HepG2 (cell line): ENCODE results near the gene TSHZ2. TPM values are rescaled to one million over a fixed set of nuclear protein-coding genes. Genes with fewer than 3 reads are reported as not detected.

Source experiments
- ATAC-seq: fragments of 200-7000 bp; cut with Tn5 transposase; 3 replicates; pipeline ENCODE4 v1.9.1; 2020; ENCODE audit warnings: mild to moderate bottlenecking, moderate library complexity
- BruUV-seq: library from RNA; stranded (reverse); fragments of 400-500 nt; replicated peaks from 2 replicates; lab custom pipeline; 2021; lab: Mats Ljungman, UMichigan
- CTCF ChIA-PET: fragments of 300-600 bp; formaldehyde crosslinking; extraction: SDS; loops from one replicate; lab custom pipeline; 2021; ENCODE audit warnings: low total read pairs, inconsistent platforms, low intra/inter-chr PET ratio; lab: Yijun Ruan, JAX
- POLR2A ChIA-PET: fragments of 350-600 bp; sonication (Branson Sonifier 250); formaldehyde crosslinking; loops from one replicate; lab custom pipeline; 2020; ENCODE audit warnings: antibody characterized with exemption, inconsistent platforms; lab: Yijun Ruan, JAX
- DNase-seq: peaks from one replicate; pipeline ENCODE4 v3.0.0-alpha.2; 2015; ENCODE audit warnings: low spot score
- FAIRE-seq: peaks from 3 replicates; lab custom pipeline; 2011; peaks lifted over from hg19 to GRCh38; lab: Jason Lieb, UNC
- H2AFZ ChIP-seq: one replicate; pipeline ENCODE4 v1.6.1; 2011; ENCODE audit warnings: low read length, inconsistent platforms
- H3K27ac ChIP-seq: fragments of 300-600 bp; 3 replicates; pipeline ENCODE4 v1.8.0; 2011; ENCODE audit warnings: mixed run types, mild to moderate bottlenecking, mixed read lengths, low read length, inconsistent platforms; ENCODE audit not compliant: insufficient read depth; ENCODE audit errors: extremely low read length
- H3K27me3 ChIP-seq, 2 experiments: fragments of 200-600 bp in 1 of 2; 2 replicates in 1 of 2; 3 replicates in 1 of 2; pipeline versions ENCODE4 v1.6.0 to v1.8.0; 2011; ENCODE audit warnings: low read length in 2 of 2, mild to moderate bottlenecking in 2 of 2, moderate library complexity in 2 of 2, inconsistent platforms in 1 of 2; ENCODE audit not compliant: insufficient read depth in 2 of 2, control insufficient read depth in 1 of 2
- H3K36me3 ChIP-seq, 2 experiments: fragments of 200-600 bp in 1 of 2; replicated peaks in 1 of 2; 2 replicates in 1 of 2; 3 replicates in 1 of 2; pipeline versions ENCODE4 v1.5.1 to v1.8.0; 2011; ENCODE audit warnings: low read length in 2 of 2, inconsistent platforms in 1 of 2; ENCODE audit not compliant: insufficient read depth in 2 of 2, control insufficient read depth in 1 of 2
- H3K4me1 ChIP-seq: 2 replicates; pipeline ENCODE4 v1.5.1; 2012; ENCODE audit warnings: low read length, inconsistent platforms; ENCODE audit not compliant: insufficient read depth
- H3K4me2 ChIP-seq: 2 replicates; pipeline ENCODE4 v1.6.0; 2011; ENCODE audit warnings: low read depth, low read length, inconsistent platforms
- H3K4me3 ChIP-seq, 3 experiments: fragments of 200-600 bp in 1 of 3; sonication (generic), shearing (Covaris generic) in 1 of 3; replicated peaks in 1 of 3; 2 replicates each; pipeline ENCODE4 v1.5.1; 2011 to 2016; ENCODE audit warnings: low read length in 3 of 3, inconsistent platforms in 2 of 3, low read depth in 2 of 3, mild to moderate bottlenecking in 2 of 3, control low read depth in 1 of 3, mixed read lengths in 1 of 3; ENCODE audit not compliant: insufficient read depth in 1 of 3
- H3K79me2 ChIP-seq: one replicate; pipeline ENCODE4 v1.6.1; 2011; ENCODE audit warnings: low read length, inconsistent platforms; ENCODE audit not compliant: insufficient read depth
- H3K9ac ChIP-seq: 2 replicates; pipeline ENCODE4 v1.6.0; 2011; ENCODE audit warnings: mild to moderate bottlenecking, low read depth, low read length, inconsistent platforms; ENCODE audit not compliant: insufficient read depth
- H3K9me3 ChIP-seq: 2 replicates; pipeline ENCODE4 v1.5.1; 2012; ENCODE audit warnings: mild to moderate bottlenecking, low read length
- H4K20me1 ChIP-seq: 2 replicates; pipeline ENCODE4 v1.6.0; 2011; ENCODE audit warnings: inconsistent platforms, mild to moderate bottlenecking, low read length, moderate library complexity; ENCODE audit not compliant: insufficient read depth
- CENPBD1 ChIP-seq: sonication (generic); formaldehyde crosslinking; IDR thresholded peaks from 2 replicates; pipeline ENCODE4 v1.8.0; 2022; ENCODE audit warnings: missing genetic modification reagents, low read depth, mild to moderate bottlenecking, borderline replicate concordance
- CREM ChIP-seq, 2 experiments: sonication (generic) in 1 of 2; formaldehyde crosslinking in 1 of 2; IDR thresholded peaks; 2 replicates each; pipeline versions ENCODE4 v1.4.0 to v1.6.1; 2016 to 2020; ENCODE audit warnings: antibody characterized with exemption in 1 of 2, mild to moderate bottlenecking in 1 of 2, missing genetic modification reagents in 1 of 2
- FOXA1 ChIP-seq, 2 experiments: fragments of 450-650 bp in 1 of 2; sonication (generic) in 1 of 2; formaldehyde crosslinking in 1 of 2; IDR thresholded peaks; 2 replicates each; pipeline versions ENCODE4 v1.4.0 to v1.6.1; 2016 to 2020; ENCODE audit warnings: missing genetic modification reagents in 1 of 2
- FOXA3 ChIP-seq: IDR thresholded peaks from 2 replicates; pipeline ENCODE4 v1.6.1; 2016; ENCODE audit warnings: missing genetic modification reagents, missing compliant biosample characterization
- NCOA2 ChIP-seq: sonication (generic); formaldehyde crosslinking; IDR thresholded peaks from 2 replicates; pipeline ENCODE4 v1.8.0; 2022; ENCODE audit warnings: inconsistent platforms
- PHF21A ChIP-seq: sonication (generic); formaldehyde crosslinking; IDR thresholded peaks from 2 replicates; pipeline ENCODE4 v1.5.0; 2020; ENCODE audit warnings: mild to moderate bottlenecking, missing genetic modification reagents
- REXO4 ChIP-seq: sonication (generic); formaldehyde crosslinking; IDR thresholded peaks from 2 replicates; pipeline ENCODE4 v1.8.0; 2022; ENCODE audit warnings: missing genetic modification reagents, mild to moderate bottlenecking, borderline replicate concordance
- RFX5 ChIP-seq: IDR thresholded peaks from 2 replicates; pipeline ENCODE4 v1.6.1; 2011; ENCODE audit warnings: low read depth, low read length, improper control_type of control experiment
- SNAPC5 ChIP-seq: sonication (generic); formaldehyde crosslinking; IDR thresholded peaks from 2 replicates; pipeline ENCODE4 v1.8.1; 2023; ENCODE audit warnings: mild to moderate bottlenecking, missing genetic modification reagents, borderline replicate concordance
- SOX13 ChIP-seq, 3 experiments: fragments of 450-650 bp in 1 of 3; sonication (generic) in 1 of 3; formaldehyde crosslinking in 1 of 3; IDR thresholded peaks in 2 of 3; conservative IDR thresholded peaks in 1 of 3; 2 replicates each; pipeline versions ENCODE4 v1.5.0 to v1.6.1; 2016 to 2020; ENCODE audit warnings: antibody characterized with exemption in 1 of 3, mild to moderate bottlenecking in 1 of 3, missing compliant biosample characterization in 1 of 3, missing genetic modification reagents in 1 of 3, moderate library complexity in 1 of 3
- SOX5 ChIP-seq: IDR thresholded peaks from 2 replicates; pipeline ENCODE4 v1.6.1; 2016; ENCODE audit warnings: borderline replicate concordance
- SP4 ChIP-seq: sonication (generic); formaldehyde crosslinking; IDR thresholded peaks from 2 replicates; pipeline ENCODE4 v1.8.1; 2023; ENCODE audit warnings: mild to moderate bottlenecking, missing genetic modification reagents
- THAP11 ChIP-seq: IDR thresholded peaks from 2 replicates; pipeline ENCODE4 v1.6.1; 2016; ENCODE audit warnings: missing biosample characterization, missing genetic modification reagents
- ZBTB3 ChIP-seq: sonication (generic); formaldehyde crosslinking; IDR thresholded peaks from 2 replicates; pipeline ENCODE4 v1.4.0; 2020; ENCODE audit warnings: low read depth, mild to moderate bottlenecking, moderate library complexity, missing genetic modification reagents, borderline replicate concordance
- ZNF121 ChIP-seq: sonication (generic); formaldehyde crosslinking; IDR thresholded peaks from 2 replicates; pipeline ENCODE4 v1.5.0; 2020; ENCODE audit warnings: mild to moderate bottlenecking, missing genetic modification reagents
- ZNF496 ChIP-seq: sonication (generic); formaldehyde crosslinking; IDR thresholded peaks from 2 replicates; pipeline ENCODE4 v1.8.1; 2023; ENCODE audit warnings: mild to moderate bottlenecking, moderate library complexity, missing genetic modification reagents; ENCODE audit not compliant: insufficient replicate concordance
- ZNF501 ChIP-seq: sonication (generic); formaldehyde crosslinking; IDR thresholded peaks from 2 replicates; pipeline ENCODE4 v1.5.1; 2020; ENCODE audit warnings: mild to moderate bottlenecking, moderate library complexity, missing genetic modification reagents
- ZNF580 ChIP-seq: IDR thresholded peaks from 2 replicates; pipeline ENCODE4 v1.6.1; 2016; ENCODE audit warnings: low read depth, borderline replicate concordance
- WGBS: methylation state at CpG from one replicate; pipeline ENCODE4 v1.1.6; 2017; ENCODE audit warnings: low lambda C conversion rate; 5-methylcytosine and 5-hydroxymethylcytosine counted together
- in situ Hi-C: cut with HindIII; loops from 2 replicates; pipeline ENCODE4 v1.10.0; 2017; ENCODE audit warnings: low pct_unique_long_range_greater_than_20kb; ENCODE audit not compliant: extremely low pct_ligation_motif_present
- intact Hi-C: fragments of 100-400 bp; cut with micrococcal nuclease; formaldehyde crosslinking; loops from one replicate; pipeline ENCODE4 v1.10.0; 2022; ENCODE audit not compliant: unreplicated experiment
- polyA plus RNA-seq, 8 experiments: library from polyadenylated mRNA; depleted of rRNA in 3 of 8; stranded (reverse) in 7 of 8; unstranded in 1 of 8; fragments of >200 nt; fragmentation: Illumina TruSeq in 4 of 8; extraction: Trizol in 4 of 8; gene quantifications; 2 replicates each; pipeline versions ENCODE4 v1.2.1 to v1.2.3, GENCODE V29; 2011 to 2016; ENCODE audit warnings: low read depth in 4 of 8, missing spikeins in 1 of 8, mixed read lengths in 1 of 8; ENCODE audit not compliant: insufficient read depth in 1 of 8
- total RNA-seq, 5 experiments: library from RNA; depleted of rRNA; stranded (reverse); fragments of >200 nt; fragmentation: Illumina TruSeq; extraction: Trizol; gene quantifications; 2 replicates each; pipeline ENCODE4 v1.2.3, GENCODE V29; 2016; ENCODE audit warnings: low read depth in 1 of 5
- TF ChIP-seq, protein P1 (sequence below): sonication (generic); formaldehyde crosslinking; IDR thresholded peaks from 2 replicates; pipeline ENCODE4 v1.5.0; 2020; ENCODE audit warnings: missing genetic modification reagents

Gene TSHZ2
- total and polyA plus RNA-seq, 2 of the 13 experiments (the other 11 are each of a cell fraction or from before 2014, with no cell fraction given), result 0.01 TPM; not detected in 1

GRCh38 chr20:53513489-53514298, 541.5 kb downstream of the TSHZ2 start (continued):
- no peak for TF ChIP-seq CENPBD1 (CRISPR knock-in tag)
- TF ChIP-seq CREM (IDR thresholded peaks at IDR 0.05), result peak; percentile 45; the same call in 1 of the 2 replicates
- TF ChIP-seq CREM (CRISPR knock-in tag; IDR thresholded peaks at IDR 0.05), result no peak
- TF ChIP-seq THAP11, result no peak

DNA sequence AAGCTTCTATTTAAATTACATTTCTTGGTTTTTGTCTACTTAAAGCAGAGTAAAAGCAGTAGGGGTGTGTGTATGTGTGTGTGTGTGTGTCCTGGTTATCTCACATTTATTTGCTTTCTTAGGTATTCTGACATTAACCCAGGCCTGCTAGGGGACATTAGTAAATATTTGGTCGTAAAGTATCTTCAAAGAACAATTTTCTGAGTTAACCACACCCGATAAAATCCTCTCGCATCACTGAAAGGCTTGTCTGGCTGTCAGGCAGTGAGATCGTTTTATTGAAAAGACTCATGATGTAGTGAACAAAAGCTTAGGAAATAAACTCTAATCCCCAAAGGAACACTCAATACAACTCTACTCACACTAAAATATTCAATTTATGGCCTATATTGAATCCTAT, 543.6 kb downstream of the TSHZ2 start:
- POLR2A ChIA-PET, result no interaction called here
- TF ChIP-seq REXO4 (CRISPR knock-in tag), result no peak
- TF ChIP-seq SOX5, result peak; percentile 34; the same call in 1 of the 2 replicates
- no peak for TF ChIP-seq ZNF496 (CRISPR knock-in tag)
- TF ChIP-seq, protein P1, sequence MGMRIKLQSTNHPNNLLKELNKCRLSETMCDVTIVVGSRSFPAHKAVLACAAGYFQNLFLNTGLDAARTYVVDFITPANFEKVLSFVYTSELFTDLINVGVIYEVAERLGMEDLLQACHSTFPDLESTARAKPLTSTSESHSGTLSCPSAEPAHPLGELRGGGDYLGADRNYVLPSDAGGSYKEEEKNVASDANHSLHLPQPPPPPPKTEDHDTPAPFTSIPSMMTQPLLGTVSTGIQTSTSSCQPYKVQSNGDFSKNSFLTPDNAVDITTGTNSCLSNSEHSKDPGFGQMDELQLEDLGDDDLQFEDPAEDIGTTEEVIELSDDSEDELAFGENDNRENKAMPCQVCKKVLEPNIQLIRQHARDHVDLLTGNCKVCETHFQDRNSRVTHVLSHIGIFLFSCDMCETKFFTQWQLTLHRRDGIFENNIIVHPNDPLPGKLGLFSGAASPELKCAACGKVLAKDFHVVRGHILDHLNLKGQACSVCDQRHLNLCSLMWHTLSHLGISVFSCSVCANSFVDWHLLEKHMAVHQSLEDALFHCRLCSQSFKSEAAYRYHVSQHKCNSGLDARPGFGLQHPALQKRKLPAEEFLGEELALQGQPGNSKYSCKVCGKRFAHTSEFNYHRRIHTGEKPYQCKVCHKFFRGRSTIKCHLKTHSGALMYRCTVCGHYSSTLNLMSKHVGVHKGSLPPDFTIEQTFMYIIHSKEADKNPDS (CRISPR knock-in tag), result no peak
- TF ChIP-seq FOXA3 (CRISPR knock-in tag), result peak; percentile 64; the same call in 1 of the 2 replicates
- TF ChIP-seq PHF21A (CRISPR knock-in tag), result 0 out of 2 replicates have a peak, but pooled peaks have one; percentile 19
- TF ChIP-seq SNAPC5, result no peak
- no peak for TF ChIP-seq FOXA1 (IDR thresholded peaks at IDR 0.05)
- peak; percentile 54 for TF ChIP-seq FOXA1 (CRISPR knock-in tag; IDR thresholded peaks at IDR 0.05)
- TF ChIP-seq SOX13 (IDR thresholded peaks at IDR 0.05), result no peak
- TF ChIP-seq SOX13 (CRISPR knock-in tag; conservative IDR thresholded peaks at IDR 0.05 in 1 of 2, IDR thresholded peaks at IDR 0.05 in 1 of 2), result peak in 1 of 2 experiments; percentile 61; a peak in 2 of 4 replicates
- peak; percentile 31; the same call in 1 of the 2 replicates for TF ChIP-seq NCOA2 (CRISPR knock-in tag)
- no peak for TF ChIP-seq SP4 (CRISPR knock-in tag)
- no peak for TF ChIP-seq ZBTB3
- TF ChIP-seq ZNF580 (CRISPR knock-in tag), result no peak
- no peak for TF ChIP-seq ZNF121 (CRISPR knock-in tag)
- TF ChIP-seq RFX5, result no peak
- TF ChIP-seq ZNF501, result no peak

More for the DNA sequence above, 543.6 kb downstream of the TSHZ2 start:
- no peak overlapping the region for H3K9ac ChIP-seq
- H4K20me1 ChIP-seq, result no peaks in the 10 kb centered on the region
- H3K79me2 ChIP-seq, result no peaks in the 10 kb centered on the region
- intact Hi-C loops (no loop called here), in situ Hi-C loops (no loop called here)
- no peaks in the 10 kb centered on the region for H3K36me3 ChIP-seq
- H2AFZ ChIP-seq, result no peak overlapping the region
- H3K27me3 ChIP-seq, result peaks cover 0 to 18% of the 10 kb centered on the region in 2 experiments; a peak in 2 of 5 replicates
- CTCF ChIA-PET, result no interaction called here
- no peak overlapping the region for H3K4me2 ChIP-seq
- H3K9me3 ChIP-seq, result no peaks in the 10 kb centered on the region
- H3K27ac ChIP-seq, result no peak overlapping the region
- H3K4me3 ChIP-seq, result no peak overlapping the region
- peaks cover 41% of the 10 kb centered on the region for H3K4me1 ChIP-seq
- peak; percentile 77 for DNase-seq
- ATAC-seq, result no peak
- no peak for FAIRE-seq
- WGBS, result 2% methylated on average over 4 of the region's 4 CpGs
- BruUV-seq, result no TSS peak
